ENCODE measurements around the gene ZNF791. TPM values are rescaled to one million over a fixed set of nuclear protein-coding genes. Genes with fewer than 3 reads are reported as not detected.

The ZNF791 gene
- total RNA-seq, 6 donors from 2014 or later: 12.6 to 29.3 (median 21.9) TPM

GRCh38 chr19:12647047-12647446 is 36.3 kb downstream of the ZNF791 start:
- Histone ChIP-seq H3K4me1 (peaks cover 8 to 21% (median 12%) of the 10 kb centered on the region in 4 donors), H3K36me3 (peaks cover 0 to 6% (median under 1%) of the 10 kb centered on the region in 4 donors), H3K27me3 (no peaks in the 10 kb centered on the region), H3K9me3 (no peaks in the 10 kb centered on the region), H3K4me3 (peak overlapping the region in 3 of 4 donors; percentile 44 to 51 (median 45)), H3K27ac (no peak overlapping the region)
- no peak for TF ChIP-seq EP300 (IDR thresholded peaks at IDR 0.05)
- TF ChIP-seq CTCF (IDR thresholded peaks at IDR 0.05): no peak
- TF ChIP-seq POLR2A (IDR thresholded peaks at IDR 0.05): no peak
- no peak for TF ChIP-seq POLR2AphosphoS5 (IDR thresholded peaks at IDR 0.05)
- no peak for ATAC-seq (ENCODE audit: low FRiP score in 2 of 2)
- DNase-seq: no peak
- 74 to 85% methylated on average over 7 to 8 of the region's 8 CpGs for WGBS, 2 donors

- Histone ChIP-seq H3K27ac (peak overlapping the region in 1 of 4 donors; percentile 12), H3K9me3 (no peaks in the 10 kb centered on the region), H3K27me3 (no peaks in the 10 kb centered on the region), H3K36me3 (peaks cover 0 to 10% (median 1%) of the 10 kb centered on the region in 4 donors), H3K4me3 (peak overlapping the region; percentile 2 to 51 (median 44)), H3K4me1 (peaks cover 8 to 21% (median 12%) of the 10 kb centered on the region in 4 donors)
- WGBS, 2 donors: 24 to 50% methylated on average over 26 to 31 of the region's 31 CpGs
- peak; percentile 89 to 95 for ATAC-seq (ENCODE audit: low FRiP score in 2 of 2)
- peak; percentile 84 to 89 for DNase-seq
- TF ChIP-seq CTCF (IDR thresholded peaks at IDR 0.05) (peak in 2 of 6 experiments; percentile 29 to 42), EP300 (IDR thresholded peaks at IDR 0.05) (no peak)
Measured at GRCh38 chr19:12647490-12648071, 36.9 kb downstream of the ZNF791 start.

- DNase-seq (peak; percentile 37 to 86), ATAC-seq (ENCODE audit: low FRiP score in 2 of 2) (peak; percentile 5 to 57)
- TF ChIP-seq POLR2A (IDR thresholded peaks at IDR 0.05) (no peak), POLR2AphosphoS5 (IDR thresholded peaks at IDR 0.05) (no peak), CTCF (IDR thresholded peaks at IDR 0.05) (peak in 3 of 6 experiments; percentile 9 to 40 (median 10)), EP300 (IDR thresholded peaks at IDR 0.05) (no peak)
- Histone ChIP-seq H3K4me1 (peaks cover 8 to 21% (median 12%) of the 10 kb centered on the region in 4 donors), H3K9me3 (no peaks in the 10 kb centered on the region), H3K27ac (no peak overlapping the region), H3K27me3 (no peaks in the 10 kb centered on the region), H3K36me3 (peaks cover 0 to 10% (median 1%) of the 10 kb centered on the region in 4 donors), H3K4me3 (peak overlapping the region; percentile 2 to 51 (median 44))
- 7 to 54% methylated on average over 14 to 28 of the region's 29 CpGs for whole genome bisulfite sequencing, 2 donors
Measured at GRCh38 chr19:12648088-12648487, 37.4 kb downstream of the ZNF791 start.

GRCh38 chr19:12649941-12650340 is 39.2 kb downstream of the ZNF791 start:
- Histone ChIP-seq H3K27me3 (no peaks in the 10 kb centered on the region), H3K36me3 (peaks cover 3 to 23% (median 8%) of the 10 kb centered on the region in 4 donors), H3K4me1 (peaks cover 8 to 21% (median 12%) of the 10 kb centered on the region in 4 donors), H3K9me3 (no peaks in the 10 kb centered on the region), H3K4me3 (no peak overlapping the region), H3K27ac (no peak overlapping the region)
- ATAC-seq (ENCODE audit: low FRiP score in 2 of 2) (no peak), DNase-seq (no peak)
- WGBS, 2 donors: 81 to 98% methylated on average over 8 to 10 of the region's 10 CpGs
- no peak for TF ChIP-seq POLR2AphosphoS5 (IDR thresholded peaks at IDR 0.05)
- no peak for TF ChIP-seq CTCF (IDR thresholded peaks at IDR 0.05)
- TF ChIP-seq EP300 (IDR thresholded peaks at IDR 0.05): no peak
- TF ChIP-seq POLR2A (IDR thresholded peaks at IDR 0.05): no peak

GRCh38 chr19:12652219-12652618 is 41.5 kb downstream of the ZNF791 start:
- WGBS, 2 donors: 93 to 98% methylated on average over 4 to 6 of the region's 6 CpGs
- Histone ChIP-seq H3K9me3 (no peaks in the 10 kb centered on the region), H3K27ac (no peak overlapping the region), H3K4me1 (peaks cover 8 to 17% (median 12%) of the 10 kb centered on the region in 4 donors), H3K4me3 (no peak overlapping the region), H3K36me3 (peaks cover 3 to 46% (median 29%) of the 10 kb centered on the region in 4 donors), H3K27me3 (no peaks in the 10 kb centered on the region)
- no peak for DNase-seq
- no peak for TF ChIP-seq EP300 (IDR thresholded peaks at IDR 0.05)
- TF ChIP-seq POLR2A (IDR thresholded peaks at IDR 0.05): no peak
- TF ChIP-seq POLR2AphosphoS5 (IDR thresholded peaks at IDR 0.05): no peak
- no peak for TF ChIP-seq CTCF (IDR thresholded peaks at IDR 0.05)
- no peak for ATAC-seq (ENCODE audit: low FRiP score in 2 of 2)

All from upper lobe of left lung (tissue), 6 donors.